Thyroid gland (tissue), 4 donors: ENCODE data around the gene CBLN1. TPM values are rescaled to one million over a fixed set of nuclear protein-coding genes. Genes with fewer than 3 reads are reported as not detected.

ENCODE experiments used
- DNase-seq, 2 donors: peaks; one replicate each; pipeline ENCODE4 v3.0.0-alpha.2; 2019
- H3K27ac ChIP-seq, 3 donors: fragments of 200-600 bp; sonication (generic); 1 replicate in 2 of 3; 2 replicates in 1 of 3; pipeline ENCODE4 v1.5.1; 2016 to 2019; ENCODE audit warnings: mild to moderate bottlenecking in 1 of 3, moderate library complexity in 1 of 3
- H3K27me3 ChIP-seq: fragments of 200-600 bp; sonication (generic); one replicate; pipeline ENCODE4 v1.5.1; 2019
- H3K36me3 ChIP-seq, 2 donors: fragments of 200-600 bp; sonication (generic); one replicate each; pipeline ENCODE4 v1.5.1; 2016 to 2019
- H3K4me1 ChIP-seq, 2 donors: fragments of 200-600 bp; sonication (generic); one replicate each; pipeline ENCODE4 v1.5.1; 2017 to 2019
- H3K4me3 ChIP-seq, 3 donors: fragments of 200-600 bp; sonication (generic); replicated peaks in 1 of 3; 1 replicate in 2 of 3; 2 replicates in 1 of 3; pipeline ENCODE4 v1.5.1; 2016; ENCODE audit warnings: mild to moderate bottlenecking in 1 of 3
- H3K9me3 ChIP-seq: fragments of 200-600 bp; sonication (generic); one replicate; pipeline ENCODE4 v1.5.1; 2017
- CTCF ChIP-seq, 6 experiments: fragments of 200-600 bp in 3 of 6; fragments of 450-650 bp in 3 of 6; sonication (generic) in 3 of 6; IDR thresholded peaks; one replicate each; pipeline ENCODE4 v1.5.1; 2016 to 2019; ENCODE audit warnings: antibody characterized with exemption in 6 of 6, mild to moderate bottlenecking in 2 of 6, inconsistent platforms in 1 of 6, moderate library complexity in 1 of 6
- POLR2A ChIP-seq, 2 donors: fragments of 450-650 bp; IDR thresholded peaks; one replicate each; pipeline ENCODE4 v1.6.1; 2017; ENCODE audit warnings: antibody characterized with exemption in 2 of 2, mild to moderate bottlenecking in 2 of 2, moderate library complexity in 1 of 2
- WGBS, 2 donors: methylation state at CpG; one replicate each; pipeline ENCODE4 v1.1.5; 2017; 5-methylcytosine and 5-hydroxymethylcytosine counted together
- intact Hi-C: fragments of 100-400 bp; cut with DNase I; formaldehyde crosslinking; loops from one replicate; pipeline ENCODE4 v1.15.1; 2023
- total RNA-seq, 4 donors: library from RNA; depleted of rRNA; stranded (reverse); fragments of >200 nt; gene quantifications; one replicate each; pipeline ENCODE4 v1.2.3, GENCODE V29; 2016

Gene CBLN1
- total RNA-seq, 4 donors from 2014 or later: 1.0 TPM; not detected in 3

- H3K4me1 ChIP-seq: no peaks in the 10 kb centered on the region
- WGBS, 2 donors: 78 to 80% methylated on average over 1 of the region's 1 CpG
- no peak overlapping the region for H3K27ac ChIP-seq
- peaks cover 8% of the 10 kb centered on the region for H3K27me3 ChIP-seq
- TF ChIP-seq POLR2A (IDR thresholded peaks at IDR 0.05): no peak
- TF ChIP-seq CTCF (IDR thresholded peaks at IDR 0.05): no peak
- H3K9me3 ChIP-seq: no peaks in the 10 kb centered on the region
- H3K4me3 ChIP-seq: no peak overlapping the region
- no peak for DNase-seq
- intact Hi-C loops: no loop called here
- no peaks in the 10 kb centered on the region for H3K36me3 ChIP-seq
Measured at GRCh38 chr16:49268667-49269066, 13.0 kb downstream of the CBLN1 start.

GRCh38 chr16:49262501-49262900 lies 19.1 kb downstream of the CBLN1 start:
- WGBS, 2 donors: 83 to 88% methylated on average over 5 of the region's 5 CpGs
- Histone ChIP-seq H3K36me3 (no peaks in the 10 kb centered on the region), H3K27ac (no peak overlapping the region), H3K4me1 (no peaks in the 10 kb centered on the region), H3K9me3 (no peaks in the 10 kb centered on the region), H3K4me3 (no peak overlapping the region), H3K27me3 (peaks cover 6% of the 10 kb centered on the region)
- DNase-seq: no peak
- intact Hi-C loops: no loop called here
- TF ChIP-seq POLR2A (IDR thresholded peaks at IDR 0.05) (no peak), CTCF (IDR thresholded peaks at IDR 0.05) (no peak)

GRCh38 chr16:49261930-49262329 lies 19.7 kb downstream of the CBLN1 start:
- TF ChIP-seq POLR2A (IDR thresholded peaks at IDR 0.05): no peak
- TF ChIP-seq CTCF (IDR thresholded peaks at IDR 0.05): no peak
- Histone ChIP-seq H3K36me3 (no peaks in the 10 kb centered on the region), H3K9me3 (no peaks in the 10 kb centered on the region), H3K4me1 (no peaks in the 10 kb centered on the region), H3K27me3 (peaks cover 6% of the 10 kb centered on the region), H3K27ac (no peak overlapping the region), H3K4me3 (no peak overlapping the region)
- intact Hi-C loops: no loop called here
- no peak for DNase-seq

- Histone ChIP-seq H3K4me3 (no peak overlapping the region), H3K4me1 (no peaks in the 10 kb centered on the region), H3K9me3 (no peaks in the 10 kb centered on the region), H3K27me3 (peaks cover 6% of the 10 kb centered on the region), H3K27ac (no peak overlapping the region), H3K36me3 (no peaks in the 10 kb centered on the region)
- no peak for DNase-seq
- TF ChIP-seq POLR2A (IDR thresholded peaks at IDR 0.05): no peak
- no peak for TF ChIP-seq CTCF (IDR thresholded peaks at IDR 0.05)
- intact Hi-C loops: no loop called here
- WGBS, 2 donors: 53 to 54% methylated on average over 8 of the region's 8 CpGs
Measured at GRCh38 chr16:49260956-49261530, 20.6 kb downstream of the CBLN1 start.

GRCh38 chr16:49260253-49260652 lies 21.4 kb downstream of the CBLN1 start:
- H3K27ac ChIP-seq: no peak overlapping the region
- no peak for DNase-seq
- H3K27me3 ChIP-seq: peaks cover 6% of the 10 kb centered on the region
- intact Hi-C loops: no loop called here
- no peaks in the 10 kb centered on the region for H3K9me3 ChIP-seq
- 48 to 52% methylated on average over 3 of the region's 3 CpGs for WGBS, 2 donors
- H3K4me1 ChIP-seq: no peaks in the 10 kb centered on the region
- no peak for TF ChIP-seq CTCF (IDR thresholded peaks at IDR 0.05)
- no peak overlapping the region for H3K4me3 ChIP-seq
- no peaks in the 10 kb centered on the region for H3K36me3 ChIP-seq
